ENCODE data around the gene ASB1. TPM values are rescaled to one million over a fixed set of nuclear protein-coding genes. Genes with fewer than 3 reads are reported as not detected.

ASB1 gene
- total RNA-seq, 1 donor from 2014 or later: 26.6 TPM

DNA sequence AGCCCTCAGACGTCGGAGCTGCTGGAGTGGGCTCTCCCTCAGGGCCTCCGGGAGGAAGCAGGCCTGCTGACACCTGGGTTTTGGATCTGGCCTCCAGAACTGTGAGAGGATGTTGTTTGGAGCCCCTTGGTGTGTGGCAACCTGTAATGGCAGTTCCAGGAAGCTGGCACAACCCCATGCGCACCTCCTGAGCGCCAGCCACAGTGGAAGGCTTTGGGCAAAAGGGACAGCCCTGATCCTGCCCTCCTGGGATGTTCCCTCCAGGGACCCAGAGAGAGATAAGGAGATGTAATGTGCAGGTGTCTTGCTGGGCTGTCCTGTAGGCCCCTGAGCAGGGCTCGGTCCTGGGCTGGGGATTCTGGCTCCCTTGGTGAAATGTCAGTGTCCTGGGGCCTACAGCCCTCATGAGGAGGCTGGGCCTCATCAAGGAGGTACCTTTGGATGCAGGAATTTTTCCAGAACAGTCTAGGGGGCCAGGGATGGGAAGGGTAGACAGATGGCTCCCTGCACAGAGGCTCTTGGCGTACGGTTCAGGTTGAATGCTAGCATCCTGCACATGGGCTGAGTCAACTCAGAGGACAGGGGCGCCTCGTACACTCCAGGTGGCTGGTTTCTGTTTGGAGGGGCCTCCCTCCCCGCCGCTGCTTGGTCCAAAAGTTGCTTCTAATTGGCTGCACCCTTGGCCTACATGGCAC, 61.1 kb downstream of the ASB1 start:
- Histone ChIP-seq H3K9ac (ENCODE audit: low read depth in 1 of 3, low read length in 3 of 3) (no peak overlapping the region), H3K27me3 (ENCODE audit: control insufficient read depth in 3 of 3, insufficient read depth in 3 of 3, low read length in 3 of 3) (peaks cover 0 to 13% (median 0%) of the 10 kb centered on the region in 3 donors), H3K27ac (ENCODE audit: low read depth, low read length) (no peak overlapping the region), H3K36me3 (ENCODE audit: control insufficient read depth in 3 of 3, insufficient read depth in 3 of 3, low read length in 3 of 3) (peaks cover 0 to 8% (median 0%) of the 10 kb centered on the region in 3 donors), H3K9me3 (ENCODE audit: control insufficient read depth in 3 of 3, low read length in 3 of 3) (no peaks in the 10 kb centered on the region), H3K4me3 (ENCODE audit: low read length in 3 of 3) (no peak overlapping the region), H3K4me1 (ENCODE audit: control insufficient read depth in 3 of 3, insufficient read depth in 3 of 3, low read length in 3 of 3) (no peaks in the 10 kb centered on the region)

GRCh38 chr2:238488347-238488826, 61.7 kb downstream of the ASB1 start:
- H3K9me3 ChIP-seq (ENCODE audit: control insufficient read depth in 3 of 3, low read length in 3 of 3): no peaks in the 10 kb centered on the region
- H3K4me1 ChIP-seq (ENCODE audit: control insufficient read depth in 3 of 3, insufficient read depth in 3 of 3, low read length in 3 of 3): no peaks in the 10 kb centered on the region
- no peak overlapping the region for H3K27ac ChIP-seq (ENCODE audit: low read depth, low read length)
- H3K4me3 ChIP-seq (ENCODE audit: low read length in 3 of 3): no peak overlapping the region
- no peak overlapping the region for H3K9ac ChIP-seq (ENCODE audit: low read depth in 1 of 3, low read length in 3 of 3)
- H3K27me3 ChIP-seq (ENCODE audit: control insufficient read depth in 3 of 3, insufficient read depth in 3 of 3, low read length in 3 of 3): peaks cover 0 to 13% (median 0%) of the 10 kb centered on the region in 3 donors
- H3K36me3 ChIP-seq (ENCODE audit: control insufficient read depth in 3 of 3, insufficient read depth in 3 of 3, low read length in 3 of 3): peaks cover 0 to 8% (median 0%) of the 10 kb centered on the region in 3 donors

- no peak overlapping the region for H3K27ac ChIP-seq (ENCODE audit: low read depth, low read length)
- H3K4me1 ChIP-seq (ENCODE audit: control insufficient read depth in 3 of 3, insufficient read depth in 3 of 3, low read length in 3 of 3): no peaks in the 10 kb centered on the region
- peaks cover 0 to 13% (median 0%) of the 10 kb centered on the region in 3 donors for H3K27me3 ChIP-seq (ENCODE audit: control insufficient read depth in 3 of 3, insufficient read depth in 3 of 3, low read length in 3 of 3)
- no peak overlapping the region for H3K4me3 ChIP-seq (ENCODE audit: low read length in 3 of 3)
- H3K9ac ChIP-seq (ENCODE audit: low read depth in 1 of 3, low read length in 3 of 3): no peak overlapping the region
- H3K36me3 ChIP-seq (ENCODE audit: control insufficient read depth in 3 of 3, insufficient read depth in 3 of 3, low read length in 3 of 3): peaks cover 0 to 8% (median 0%) of the 10 kb centered on the region in 3 donors
- H3K9me3 ChIP-seq (ENCODE audit: control insufficient read depth in 3 of 3, low read length in 3 of 3): no peaks in the 10 kb centered on the region
Measured at GRCh38 chr2:238489431-238489830, 62.7 kb downstream of the ASB1 start.

- Histone ChIP-seq H3K36me3 (ENCODE audit: control insufficient read depth in 3 of 3, insufficient read depth in 3 of 3, low read length in 3 of 3) (peaks cover 0 to 8% (median 0%) of the 10 kb centered on the region in 3 donors), H3K9ac (ENCODE audit: low read depth in 1 of 3, low read length in 3 of 3) (no peak overlapping the region), H3K4me3 (ENCODE audit: low read length in 3 of 3) (no peak overlapping the region), H3K9me3 (ENCODE audit: control insufficient read depth in 3 of 3, low read length in 3 of 3) (no peaks in the 10 kb centered on the region), H3K4me1 (ENCODE audit: control insufficient read depth in 3 of 3, insufficient read depth in 3 of 3, low read length in 3 of 3) (no peaks in the 10 kb centered on the region), H3K27me3 (ENCODE audit: control insufficient read depth in 3 of 3, insufficient read depth in 3 of 3, low read length in 3 of 3) (peaks cover 0 to 13% (median 3%) of the 10 kb centered on the region in 3 donors), H3K27ac (ENCODE audit: low read depth, low read length) (no peak overlapping the region)
Measured at GRCh38 chr2:238489896-238490295, 63.2 kb downstream of the ASB1 start.

GRCh38 chr2:238492840-238493239, 66.1 kb downstream of the ASB1 start:
- H3K27me3 ChIP-seq (ENCODE audit: control insufficient read depth in 3 of 3, insufficient read depth in 3 of 3, low read length in 3 of 3): peaks cover 0 to 9% (median 5%) of the 10 kb centered on the region in 3 donors

GRCh38 chr2:238493411-238493810, 66.7 kb downstream of the ASB1 start:
- Histone ChIP-seq H3K9ac (ENCODE audit: low read depth in 1 of 3, low read length in 3 of 3) (no peak overlapping the region), H3K27me3 (ENCODE audit: control insufficient read depth in 3 of 3, insufficient read depth in 3 of 3, low read length in 3 of 3) (peaks cover 0 to 9% (median 5%) of the 10 kb centered on the region in 3 donors), H3K9me3 (ENCODE audit: control insufficient read depth in 3 of 3, low read length in 3 of 3) (no peaks in the 10 kb centered on the region), H3K4me3 (ENCODE audit: low read length in 3 of 3) (no peak overlapping the region), H3K36me3 (ENCODE audit: control insufficient read depth in 3 of 3, insufficient read depth in 3 of 3, low read length in 3 of 3) (no peaks in the 10 kb centered on the region), H3K27ac (ENCODE audit: low read depth, low read length) (no peak overlapping the region), H3K4me1 (ENCODE audit: control insufficient read depth in 3 of 3, insufficient read depth in 3 of 3, low read length in 3 of 3) (no peaks in the 10 kb centered on the region)

More at GRCh38 chr2:238492840-238493239, 66.1 kb downstream of the ASB1 start:
- H3K4me1 ChIP-seq (ENCODE audit: control insufficient read depth in 3 of 3, insufficient read depth in 3 of 3, low read length in 3 of 3): no peaks in the 10 kb centered on the region
- no peak overlapping the region for H3K9ac ChIP-seq (ENCODE audit: low read depth in 1 of 3, low read length in 3 of 3)
- H3K27ac ChIP-seq (ENCODE audit: low read depth, low read length): no peak overlapping the region
- H3K4me3 ChIP-seq (ENCODE audit: low read length in 3 of 3): no peak overlapping the region
- H3K36me3 ChIP-seq (ENCODE audit: control insufficient read depth in 3 of 3, insufficient read depth in 3 of 3, low read length in 3 of 3): no peaks in the 10 kb centered on the region
- no peaks in the 10 kb centered on the region for H3K9me3 ChIP-seq (ENCODE audit: control insufficient read depth in 3 of 3, low read length in 3 of 3)

GRCh38 chr2:238493880-238494572, 67.3 kb downstream of the ASB1 start:
- Histone ChIP-seq H3K9me3 (ENCODE audit: control insufficient read depth in 3 of 3, low read length in 3 of 3) (no peaks in the 10 kb centered on the region), H3K9ac (ENCODE audit: low read depth in 1 of 3, low read length in 3 of 3) (no peak overlapping the region), H3K36me3 (ENCODE audit: control insufficient read depth in 3 of 3, insufficient read depth in 3 of 3, low read length in 3 of 3) (no peaks in the 10 kb centered on the region), H3K4me1 (ENCODE audit: control insufficient read depth in 3 of 3, insufficient read depth in 3 of 3, low read length in 3 of 3) (no peaks in the 10 kb centered on the region), H3K27me3 (ENCODE audit: control insufficient read depth in 3 of 3, insufficient read depth in 3 of 3, low read length in 3 of 3) (peaks cover 0 to 9% (median 5%) of the 10 kb centered on the region in 3 donors), H3K4me3 (ENCODE audit: low read length in 3 of 3) (no peak overlapping the region), H3K27ac (ENCODE audit: low read depth, low read length) (no peak overlapping the region)

DNA sequence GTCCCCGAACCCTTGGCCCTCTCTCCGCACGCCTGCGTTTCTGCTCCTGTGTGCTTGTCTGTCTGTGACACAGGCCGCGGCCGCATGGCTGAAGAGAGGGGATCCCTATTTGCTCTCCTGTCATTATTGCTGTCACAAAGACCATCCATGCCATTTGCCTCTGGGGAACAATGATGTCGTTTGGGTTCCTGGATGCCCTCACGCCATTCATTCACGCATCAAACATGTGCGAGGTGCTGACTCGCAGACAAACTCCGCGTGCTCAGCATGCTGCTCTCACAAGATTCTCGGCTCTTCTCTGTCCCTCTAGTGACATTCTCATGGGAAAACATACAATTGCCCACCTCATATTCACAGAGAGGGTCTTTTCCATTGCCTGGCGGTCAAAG, 67.8 kb downstream of the ASB1 start:
- H3K9me3 ChIP-seq (ENCODE audit: control insufficient read depth in 3 of 3, low read length in 3 of 3): no peaks in the 10 kb centered on the region
- no peaks in the 10 kb centered on the region for H3K4me1 ChIP-seq (ENCODE audit: control insufficient read depth in 3 of 3, insufficient read depth in 3 of 3, low read length in 3 of 3)
- H3K36me3 ChIP-seq (ENCODE audit: control insufficient read depth in 3 of 3, insufficient read depth in 3 of 3, low read length in 3 of 3): no peaks in the 10 kb centered on the region
- no peak overlapping the region for H3K27ac ChIP-seq (ENCODE audit: low read depth, low read length)
- H3K4me3 ChIP-seq (ENCODE audit: low read length in 3 of 3): no peak overlapping the region
- no peak overlapping the region for H3K9ac ChIP-seq (ENCODE audit: low read depth in 1 of 3, low read length in 3 of 3)
- peaks cover 0 to 9% (median 5%) of the 10 kb centered on the region in 3 donors for H3K27me3 ChIP-seq (ENCODE audit: control insufficient read depth in 3 of 3, insufficient read depth in 3 of 3, low read length in 3 of 3)

DNA sequence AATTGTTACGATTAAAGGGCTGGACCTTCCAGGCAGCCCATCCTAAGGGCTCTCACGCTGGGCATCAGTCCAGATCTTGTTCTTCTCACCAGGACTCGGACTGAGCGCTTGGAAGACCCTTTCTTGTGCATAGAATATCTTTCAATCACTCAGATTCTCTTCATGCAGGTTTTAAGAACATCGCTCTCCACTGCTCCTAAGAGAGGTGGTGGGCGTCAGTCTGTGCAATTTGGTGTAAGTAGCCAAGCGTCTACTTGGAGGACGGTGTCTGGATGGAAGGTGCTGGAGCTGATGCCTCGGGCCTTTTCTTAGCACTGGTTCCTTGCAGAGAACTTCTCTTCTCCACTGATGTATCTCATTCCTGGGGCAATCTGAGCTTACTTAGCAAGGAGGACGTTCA, 68.7 kb downstream of the ASB1 start:
- Histone ChIP-seq H3K36me3 (ENCODE audit: control insufficient read depth in 3 of 3, insufficient read depth in 3 of 3, low read length in 3 of 3) (no peaks in the 10 kb centered on the region), H3K27me3 (ENCODE audit: control insufficient read depth in 3 of 3, insufficient read depth in 3 of 3, low read length in 3 of 3) (peaks cover 0 to 9% (median 5%) of the 10 kb centered on the region in 3 donors), H3K27ac (ENCODE audit: low read depth, low read length) (no peak overlapping the region), H3K4me1 (ENCODE audit: control insufficient read depth in 3 of 3, insufficient read depth in 3 of 3, low read length in 3 of 3) (no peaks in the 10 kb centered on the region), H3K9me3 (ENCODE audit: control insufficient read depth in 3 of 3, low read length in 3 of 3) (no peaks in the 10 kb centered on the region), H3K4me3 (ENCODE audit: low read length in 3 of 3) (no peak overlapping the region), H3K9ac (ENCODE audit: low read depth in 1 of 3, low read length in 3 of 3) (no peak overlapping the region)
